NCI-H748 (cell line): ENCODE results near the gene KLHL14.
A peak's percentile ranks its signal among the peaks of the same experiment; 100 is the strongest.
"Not testable (repeated sequence)": the region's sequence is repeated elsewhere in the genome, so short reads cannot be mapped to it uniquely, and the experiment has no call there.

Experiments
- DNase-seq: peaks from one replicate; lab custom pipeline; 2025; ENCODE audit not compliant: unreplicated experiment; lab: John Stamatoyannopoulos, UW

KLHL14 gene

DNA sequence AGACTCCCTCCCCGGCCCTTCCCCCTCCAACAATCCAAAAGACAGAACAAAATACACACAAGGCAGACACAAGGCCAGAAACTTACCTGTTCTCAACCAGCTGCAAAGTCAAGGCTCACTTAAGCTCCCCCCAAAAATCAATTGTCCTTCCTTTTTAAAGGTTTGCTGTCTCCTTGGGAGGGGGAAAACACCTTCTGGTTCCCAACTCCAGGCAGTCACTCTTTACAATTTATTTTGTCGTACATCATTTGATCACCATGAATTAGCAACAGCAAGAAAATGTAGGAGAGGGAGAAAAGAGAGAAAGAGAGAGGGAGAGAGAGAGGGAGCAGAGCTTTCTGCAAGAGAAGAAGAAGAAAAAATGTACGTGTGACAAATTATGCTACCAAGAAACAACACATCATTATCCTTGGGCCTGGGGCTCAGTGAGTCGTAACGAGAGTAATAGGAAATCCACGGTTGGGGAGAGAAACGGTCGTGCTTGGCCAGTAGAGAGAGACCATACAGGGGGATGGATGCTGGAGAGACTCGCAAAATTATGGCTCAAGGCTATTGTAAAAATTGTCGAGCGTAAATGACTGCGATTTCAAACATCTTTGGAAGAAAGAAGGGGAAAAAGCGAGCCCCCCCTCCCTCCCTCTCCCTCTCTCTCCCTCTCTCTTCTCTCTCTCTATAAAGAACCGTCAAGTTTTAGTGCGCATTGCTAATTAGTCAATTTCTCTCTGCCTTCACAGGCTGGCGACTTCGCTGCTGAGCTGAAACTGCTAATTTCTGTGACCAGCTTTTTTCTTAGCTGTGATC, at the start of gene KLHL14:
TSS of gene KLHL14 (minus strand) at position 443 of the 801 bp plus-strand sequence. CDS start 2,432 bp downstream, outside the sequence.
- peak; percentile 48 for DNase-seq

- no peak for DNase-seq
These were observed 49.4 kb upstream of the KLHL14 start for GRCh38 chr18:32822197-32822596.

DNA sequence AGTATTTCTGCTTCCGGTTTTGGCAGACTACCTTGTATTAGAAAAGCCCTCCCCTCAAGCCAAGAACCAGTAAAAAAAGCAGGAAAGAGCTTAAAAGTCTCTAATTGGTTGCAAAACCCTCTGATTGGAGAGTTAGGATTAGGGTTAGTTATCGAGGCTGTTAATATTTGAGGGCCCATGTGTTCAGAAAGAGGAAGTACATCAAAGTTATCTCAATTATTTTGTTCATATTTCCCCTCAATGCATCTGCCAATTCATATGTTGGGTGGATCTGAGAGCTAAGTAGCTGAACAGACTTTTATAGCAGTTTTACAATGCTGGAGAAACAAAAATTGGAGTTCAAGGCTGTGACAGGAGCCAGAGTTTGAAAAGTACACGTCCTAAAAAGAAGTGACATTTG, 43.1 kb upstream of the KLHL14 start:
- DNase-seq, result no peak

- no peak for DNase-seq
These were observed 39.5 kb upstream of the KLHL14 start for GRCh38 chr18:32812342-32812741.

- no peak for DNase-seq
These were observed 37.5 kb upstream of the KLHL14 start for GRCh38 chr18:32810314-32810713.

DNA sequence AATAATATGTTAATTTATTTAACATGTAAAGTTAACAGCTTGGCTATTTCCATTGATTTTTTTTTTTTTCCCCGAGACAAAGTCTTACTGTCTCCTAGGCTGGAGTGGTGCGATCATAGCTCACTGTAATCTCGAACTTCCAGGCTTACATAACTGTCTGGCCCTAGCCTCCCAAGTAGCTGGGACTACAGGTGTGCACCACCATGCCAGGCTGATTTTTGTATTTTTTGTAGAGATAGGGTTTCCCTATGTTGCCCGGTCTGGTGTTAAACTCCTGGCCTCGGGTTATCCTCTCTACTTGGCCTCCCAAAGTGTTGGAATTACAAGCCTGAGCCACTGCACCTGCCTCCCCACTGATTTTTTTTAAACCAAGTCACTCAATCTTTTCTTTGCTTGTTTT, 32.5 kb upstream of the KLHL14 start:
- no peak for DNase-seq

DNA sequence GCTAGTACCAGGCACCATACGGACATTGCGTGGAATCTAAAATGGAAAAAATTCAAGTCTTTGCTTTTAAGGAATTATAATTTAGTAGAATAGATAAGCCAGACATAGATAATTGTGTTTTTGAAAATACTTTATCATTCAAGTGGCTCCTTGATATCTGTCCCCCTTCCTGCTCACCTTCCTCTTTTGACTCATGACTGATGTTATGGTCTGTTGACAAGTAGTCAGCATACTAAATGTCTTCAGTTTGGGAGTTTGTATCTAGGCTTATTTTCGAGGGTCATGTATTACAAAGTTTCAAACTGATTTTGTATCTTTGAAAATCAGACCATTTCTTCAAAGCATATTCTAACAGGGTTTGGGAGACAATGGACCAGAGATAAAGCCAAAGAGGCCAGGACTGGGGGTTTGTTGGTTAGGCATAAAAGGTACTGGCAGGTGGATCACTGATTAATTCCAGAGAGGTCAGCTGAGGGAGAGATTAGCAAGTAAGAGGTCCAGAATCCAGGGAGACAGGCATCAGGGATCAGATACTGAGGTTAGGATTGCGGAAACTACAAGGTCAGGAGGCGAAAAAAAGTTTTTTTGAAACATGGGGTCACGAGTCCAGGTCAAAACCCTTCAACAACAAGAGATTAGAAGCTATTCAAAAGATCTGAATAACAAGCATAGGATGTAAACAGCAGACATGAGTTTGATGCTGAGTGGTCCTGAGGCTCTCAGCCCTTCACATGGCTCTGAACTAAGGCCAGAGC, 31.5 kb upstream of the KLHL14 start:
- no peak for DNase-seq

GRCh38 chr18:32803568-32803967, 30.7 kb upstream of the KLHL14 start:
- no peak for DNase-seq

- DNase-seq, result no peak
These were observed 30.0 kb upstream of the KLHL14 start for GRCh38 chr18:32802591-32803451.

GRCh38 chr18:32801228-32801627, 28.4 kb upstream of the KLHL14 start:
- DNase-seq, result no peak

DNA sequence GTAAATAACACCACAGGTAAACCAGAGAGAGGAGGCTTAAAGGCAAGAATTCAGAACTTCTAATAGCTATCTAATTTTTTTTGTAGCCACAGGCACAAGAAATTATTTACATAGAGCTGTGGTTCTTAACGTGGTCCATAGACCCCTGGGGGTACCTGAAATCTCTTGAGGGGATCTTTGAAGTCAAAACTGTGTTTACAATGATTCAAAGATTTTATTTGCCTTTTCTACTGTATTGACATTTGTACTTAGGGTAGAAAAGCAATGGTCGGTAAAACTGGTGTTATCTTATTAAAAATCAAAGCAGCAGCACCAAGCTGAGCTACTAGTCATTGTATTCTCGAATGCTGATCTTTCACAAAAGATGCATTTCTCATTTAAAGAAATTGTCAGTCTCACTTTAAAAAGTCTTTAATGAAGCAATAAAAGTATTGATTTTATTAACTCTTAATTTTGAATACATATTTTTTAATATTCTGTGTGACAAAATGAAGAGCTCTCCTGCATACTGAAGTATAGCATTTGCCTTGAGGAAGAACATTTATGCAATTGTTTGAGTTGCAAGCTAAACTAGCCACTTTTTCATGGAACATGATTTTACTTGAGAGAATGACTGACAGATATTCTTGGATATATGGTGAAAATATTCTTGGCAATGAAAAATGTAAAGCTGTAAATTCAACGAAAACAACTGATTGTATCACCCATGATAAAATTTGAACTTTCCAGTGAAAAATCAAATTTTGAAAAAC, 25.6 kb upstream of the KLHL14 start:
- DNase-seq, result no peak

- DNase-seq, result not testable (repeated sequence)
These were observed 21.8 kb upstream of the KLHL14 start for GRCh38 chr18:32794667-32795066.

DNA sequence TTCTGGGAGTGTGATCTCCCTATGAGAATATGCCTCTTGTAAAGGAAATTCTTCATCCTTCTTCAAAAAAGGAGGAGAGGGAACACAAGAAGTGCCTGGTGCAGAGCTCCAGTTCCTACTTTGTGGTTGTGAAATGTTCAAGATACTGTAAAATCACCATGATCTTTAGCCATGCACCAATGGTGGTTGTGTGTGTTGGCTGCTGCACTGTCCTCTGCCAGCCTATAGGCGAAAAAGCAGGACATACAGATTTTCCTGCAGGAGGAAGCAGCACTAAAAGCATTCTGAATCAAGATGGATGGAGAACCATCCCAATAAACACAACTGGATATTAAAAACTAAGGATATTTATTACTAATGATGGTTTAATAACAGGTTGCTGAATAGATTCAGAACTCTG, 6.2 kb upstream of the KLHL14 start:
- DNase-seq, result no peak

- no peak for DNase-seq
These were observed 4.2 kb upstream of the KLHL14 start for GRCh38 chr18:32777049-32777448.

DNA sequence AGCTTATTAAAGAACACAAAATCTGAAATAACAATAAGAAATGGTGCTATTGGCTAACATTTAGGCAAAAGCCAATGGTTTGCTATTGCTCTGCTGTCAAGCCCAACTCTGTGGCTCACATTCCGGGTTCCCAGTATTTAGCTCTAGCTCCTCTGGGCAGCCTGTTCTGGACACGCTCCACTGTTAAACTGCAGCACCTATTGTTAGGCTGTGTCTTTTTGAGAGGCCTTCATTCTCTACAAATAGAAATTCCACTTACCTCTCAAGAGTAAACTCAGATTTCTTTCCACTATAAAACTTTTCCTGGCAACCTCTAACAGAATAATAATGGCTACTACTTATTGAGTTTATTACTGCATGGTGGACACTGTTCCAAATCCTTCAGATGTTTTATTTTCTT, 3.7 kb upstream of the KLHL14 start:
- no peak for DNase-seq

- DNase-seq, result peak; percentile 76
These were observed 2.8 kb upstream of the KLHL14 start for GRCh38 chr18:32775628-32776027.

DNA sequence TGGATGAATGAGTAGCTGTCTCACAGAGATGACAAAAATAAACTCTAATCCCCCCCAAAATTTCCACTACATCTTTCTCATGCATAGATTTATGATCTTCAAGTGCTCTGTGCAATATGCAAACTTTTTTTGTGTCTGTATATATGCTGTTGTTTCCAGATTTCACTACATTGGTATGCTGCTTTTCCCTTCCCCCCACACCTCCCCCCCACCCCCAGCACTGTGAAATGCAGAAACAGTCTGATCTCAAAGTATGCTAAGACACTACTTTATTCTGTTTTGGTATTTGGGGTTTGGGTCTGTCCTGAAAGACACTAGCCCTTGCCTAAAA, 524 bp upstream of the KLHL14 start:
- no peak for DNase-seq

- peak; percentile 74 for DNase-seq
These were observed 797 bp downstream of the KLHL14 start for GRCh38 chr18:32771871-32772580.

DNA sequence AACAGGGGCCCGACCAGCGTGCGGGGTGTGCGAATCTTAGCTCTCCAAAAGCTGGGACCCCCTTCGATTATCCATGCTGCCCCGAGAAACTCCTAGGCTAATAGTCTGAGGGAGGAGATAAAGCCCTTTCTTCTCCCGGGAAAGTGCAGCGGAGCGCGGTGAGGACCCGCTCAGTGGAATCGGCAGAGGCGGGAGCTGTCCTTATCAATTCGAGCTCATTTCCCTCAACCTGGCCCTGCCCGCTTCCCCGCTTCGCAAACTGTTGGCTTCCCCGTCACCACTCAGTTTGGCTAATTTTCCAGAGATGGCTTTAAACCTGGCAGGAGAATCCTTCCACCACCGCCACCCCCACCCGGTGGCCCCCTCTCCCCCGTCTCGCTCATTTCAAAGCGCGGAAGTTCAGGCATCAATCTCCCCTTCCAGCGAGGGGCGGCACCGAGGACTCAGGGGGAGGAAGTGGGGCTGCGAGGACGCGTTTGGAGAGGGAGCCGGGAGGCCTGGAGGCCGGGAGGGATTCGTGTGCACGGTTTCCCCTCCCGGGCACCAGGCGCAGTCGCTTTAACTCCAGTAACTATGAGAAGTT, 1.6 kb downstream of the KLHL14 start:
- peak; percentile 82 for DNase-seq

DNA sequence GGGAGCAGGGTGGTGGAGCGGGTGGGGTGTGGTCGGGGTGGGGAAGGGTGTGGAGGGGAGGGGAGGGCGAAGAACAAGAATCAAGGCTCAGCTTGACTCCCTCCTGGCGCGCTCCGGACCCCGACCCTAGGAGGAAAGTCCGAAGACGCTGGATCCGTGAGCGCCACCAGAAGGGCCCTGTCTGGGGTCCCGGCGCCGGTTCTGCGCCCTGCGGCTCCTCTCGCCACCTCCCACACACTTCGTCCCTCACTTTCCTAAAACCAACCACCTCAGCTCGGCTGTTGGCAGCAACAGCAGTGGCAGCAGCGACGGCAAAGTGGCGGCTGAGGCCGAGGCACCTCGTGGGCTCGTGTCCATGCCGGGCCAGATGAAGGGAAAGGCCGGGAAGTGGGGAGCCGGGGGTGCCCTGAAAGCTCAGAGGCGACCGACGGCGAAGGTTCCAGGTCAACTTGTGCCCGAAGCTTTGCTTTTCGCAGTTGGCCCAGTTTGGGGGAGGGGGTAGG, 2.1 kb downstream of the KLHL14 start:
- DNase-seq, result peak; percentile 66
